Measurements from ENCODE around the gene FAM50A. TPM values are rescaled to one million over a fixed set of nuclear protein-coding genes. Genes with fewer than 3 reads are reported as not detected.

FAM50A gene
- total RNA-seq, 1 experiment from 2014 or later, result 82.1 TPM

- Histone ChIP-seq H3K4me3 (no peak overlapping the region), H3K36me3 (ENCODE audit: low read depth) (no peaks in the 10 kb centered on the region), H3F3A (ENCODE audit: insufficient read depth, low read depth) (no peaks in the 10 kb centered on the region; the same call in 1 of the 2 replicates), H3K27ac (no peak overlapping the region), H2AFZ (no peak overlapping the region), H3K79me2 (ENCODE audit: low read depth) (no peaks in the 10 kb centered on the region), H3K9me2 (ENCODE audit: insufficient read depth) (no peaks in the 10 kb centered on the region), H3K4me1 (replicated peaks; ENCODE audit: insufficient read depth) (no peaks in the 10 kb centered on the region), H3K9me3 (ENCODE audit: insufficient read depth, low read depth) (no peaks in the 10 kb centered on the region), H3K4me2 (no peak overlapping the region), H3K27me3 (ENCODE audit: insufficient read depth, low read depth) (no peaks in the 10 kb centered on the region), H4K20me1 (ENCODE audit: insufficient read depth) (no peaks in the 10 kb centered on the region)
- no peak for DNase-seq
- BruUV-seq (replicated peaks), result no TSS peak
- no peak for TF ChIP-seq EZH2 (IDR thresholded peaks at IDR 0.05; ENCODE audit: low read depth)
- TF ChIP-seq CTCF (conservative IDR thresholded peaks at IDR 0.05), result no peak
- intact Hi-C loops (cut with micrococcal nuclease; ENCODE audit: unreplicated experiment), result no loop called here
- ChIA-PET POLR2A (ENCODE audit: unreplicated experiment) (interaction anchor here (0.6 kb wide), 1 partner anchor 99 kb away, joined by 5 read pairs; no protein-coding TSS in a partner anchor), CTCF (no interaction called here)
These were observed 28.1 kb downstream of the FAM50A start for GRCh38 chrX:154471839-154472684.

GRCh38 chrX:154472685-154473632 lies 29.0 kb downstream of the FAM50A start:
- H3F3A ChIP-seq (ENCODE audit: insufficient read depth, low read depth), result no peaks in the 10 kb centered on the region; the same call in 1 of the 2 replicates
- H4K20me1 ChIP-seq (ENCODE audit: insufficient read depth), result no peaks in the 10 kb centered on the region
- intact Hi-C loops (cut with micrococcal nuclease; ENCODE audit: unreplicated experiment), result no loop called here
- no peak overlapping the region for H2AFZ ChIP-seq
- CTCF ChIA-PET, result interaction anchor here (0.6 to 0.7 kb wide), 2 partner anchors 8 to 48 kb away, joined by 3 to 4 read pairs; no protein-coding TSS in a partner anchor
- no peak for DNase-seq
- H3K27ac ChIP-seq, result no peak overlapping the region
- no peaks in the 10 kb centered on the region for H3K27me3 ChIP-seq (ENCODE audit: insufficient read depth, low read depth)
- H3K9me2 ChIP-seq (ENCODE audit: insufficient read depth), result no peaks in the 10 kb centered on the region
- no peak overlapping the region for H3K4me2 ChIP-seq
- no peak for TF ChIP-seq CTCF (conservative IDR thresholded peaks at IDR 0.05)
- no peak for TF ChIP-seq EZH2 (IDR thresholded peaks at IDR 0.05; ENCODE audit: low read depth)
- BruUV-seq (replicated peaks), result no TSS peak
- no peak overlapping the region for H3K4me3 ChIP-seq
- no peaks in the 10 kb centered on the region for H3K9me3 ChIP-seq (ENCODE audit: insufficient read depth, low read depth)
- H3K36me3 ChIP-seq (ENCODE audit: low read depth), result no peaks in the 10 kb centered on the region
- no peaks in the 10 kb centered on the region for H3K4me1 ChIP-seq (replicated peaks; ENCODE audit: insufficient read depth)
- POLR2A ChIA-PET (ENCODE audit: unreplicated experiment), result no interaction called here
- no peaks in the 10 kb centered on the region for H3K79me2 ChIP-seq (ENCODE audit: low read depth)

GRCh38 chrX:154473683-154474082 lies 29.7 kb downstream of the FAM50A start:
- Histone ChIP-seq H2AFZ (no peak overlapping the region), H3K27ac (no peak overlapping the region), H3K4me1 (replicated peaks; ENCODE audit: insufficient read depth) (no peaks in the 10 kb centered on the region), H3K9me3 (ENCODE audit: insufficient read depth, low read depth) (no peaks in the 10 kb centered on the region), H3K36me3 (ENCODE audit: low read depth) (no peaks in the 10 kb centered on the region), H3K9me2 (ENCODE audit: insufficient read depth) (no peaks in the 10 kb centered on the region), H3K27me3 (ENCODE audit: insufficient read depth, low read depth) (no peaks in the 10 kb centered on the region), H3K4me3 (no peak overlapping the region), H3K79me2 (ENCODE audit: low read depth) (no peaks in the 10 kb centered on the region), H3F3A (ENCODE audit: insufficient read depth, low read depth) (no peaks in the 10 kb centered on the region; the same call in 1 of the 2 replicates), H3K4me2 (no peak overlapping the region), H4K20me1 (ENCODE audit: insufficient read depth) (no peaks in the 10 kb centered on the region)
- TF ChIP-seq EZH2 (IDR thresholded peaks at IDR 0.05; ENCODE audit: low read depth), result no peak
- DNase-seq, result no peak
- ChIA-PET CTCF (interaction anchor here (0.7 kb wide), 1 partner anchor 49 kb away, joined by 3 read pairs; no protein-coding TSS in a partner anchor), POLR2A (ENCODE audit: unreplicated experiment) (no interaction called here)
- no TSS peak for BruUV-seq (replicated peaks)
- intact Hi-C loops (cut with micrococcal nuclease; ENCODE audit: unreplicated experiment), result no loop called here
